ENCODE results near the gene EXOC3L1. TPM values are rescaled to one million over a fixed set of nuclear protein-coding genes. Genes with fewer than 3 reads are reported as not detected.

Gene EXOC3L1
- total RNA-seq, 1 experiment from 2014 or later = 0.61 TPM

DNA sequence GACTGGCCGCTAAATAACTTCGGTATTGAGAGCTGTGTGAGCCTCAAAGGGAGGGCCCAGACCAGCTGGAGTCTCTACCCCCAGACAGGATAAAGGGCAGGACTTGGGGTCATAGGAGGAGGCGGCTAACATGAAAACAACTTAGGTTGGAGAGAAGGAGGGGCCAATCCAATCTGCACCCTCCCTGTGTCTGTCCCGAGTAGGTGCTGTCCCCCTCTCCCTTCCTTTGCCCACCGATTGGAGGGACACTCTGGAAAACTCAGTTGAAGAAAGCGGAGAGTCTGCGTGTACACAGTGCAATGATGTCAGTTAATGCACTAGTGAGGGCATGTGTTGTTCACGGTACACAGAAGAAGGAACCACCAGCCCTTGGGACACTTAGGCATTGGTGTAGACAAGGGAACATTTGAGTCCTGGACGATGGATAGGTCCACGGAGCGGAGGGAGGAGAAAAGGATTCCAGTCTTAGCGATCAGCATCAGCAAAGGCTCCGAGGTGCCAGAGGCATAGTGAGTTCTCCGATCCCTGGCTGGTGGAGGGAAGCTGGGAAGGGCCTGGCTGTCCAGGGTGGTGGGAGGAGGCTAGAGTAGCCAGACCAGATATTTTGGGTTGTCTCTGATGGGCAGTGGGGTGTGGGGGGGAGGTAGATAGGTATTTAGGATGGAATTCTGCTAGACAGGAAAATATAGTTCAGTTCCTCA, 18.8 kb downstream of the EXOC3L1 start:
- TF ChIP-seq, protein P1, sequence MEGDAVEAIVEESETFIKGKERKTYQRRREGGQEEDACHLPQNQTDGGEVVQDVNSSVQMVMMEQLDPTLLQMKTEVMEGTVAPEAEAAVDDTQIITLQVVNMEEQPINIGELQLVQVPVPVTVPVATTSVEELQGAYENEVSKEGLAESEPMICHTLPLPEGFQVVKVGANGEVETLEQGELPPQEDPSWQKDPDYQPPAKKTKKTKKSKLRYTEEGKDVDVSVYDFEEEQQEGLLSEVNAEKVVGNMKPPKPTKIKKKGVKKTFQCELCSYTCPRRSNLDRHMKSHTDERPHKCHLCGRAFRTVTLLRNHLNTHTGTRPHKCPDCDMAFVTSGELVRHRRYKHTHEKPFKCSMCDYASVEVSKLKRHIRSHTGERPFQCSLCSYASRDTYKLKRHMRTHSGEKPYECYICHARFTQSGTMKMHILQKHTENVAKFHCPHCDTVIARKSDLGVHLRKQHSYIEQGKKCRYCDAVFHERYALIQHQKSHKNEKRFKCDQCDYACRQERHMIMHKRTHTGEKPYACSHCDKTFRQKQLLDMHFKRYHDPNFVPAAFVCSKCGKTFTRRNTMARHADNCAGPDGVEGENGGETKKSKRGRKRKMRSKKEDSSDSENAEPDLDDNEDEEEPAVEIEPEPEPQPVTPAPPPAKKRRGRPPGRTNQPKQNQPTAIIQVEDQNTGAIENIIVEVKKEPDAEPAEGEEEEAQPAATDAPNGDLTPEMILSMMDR (IDR thresholded peaks at IDR 0.05; ENCODE audit: insufficient read depth in 1 of 2, low read depth in 1 of 2, low read length in 1 of 2, severe bottlenecking in 1 of 2, unreplicated experiment in 1 of 2) = no peak
- Mint-ChIP-seq H3K9me3 (ENCODE audit: unreplicated experiment) (no peaks in the 10 kb centered on the region), H3K27ac (ENCODE audit: unreplicated experiment) (peak overlapping the region; percentile 86), H3K4me3 (ENCODE audit: unreplicated experiment) (peak overlapping the region; percentile 70), H3K27me3 (ENCODE audit: insufficient read depth, unreplicated experiment) (no peaks in the 10 kb centered on the region), H3K36me3 (ENCODE audit: insufficient read depth, unreplicated experiment) (peaks cover 28% of the 10 kb centered on the region), H3K4me1 (ENCODE audit: low read depth, unreplicated experiment) (peaks cover 31% of the 10 kb centered on the region)
- no peak for DNase-seq
- Histone ChIP-seq H3K27me3 (replicated peaks; ENCODE audit: control insufficient read depth, insufficient read depth, low read length) (no peaks in the 10 kb centered on the region), H3K36me3 (ENCODE audit: control insufficient read depth, insufficient read depth, low read length) (no peaks in the 10 kb centered on the region), H3K4me3 (ENCODE audit: low read depth, low read length) (peak overlapping the region; percentile 49), H3K4me1 (peaks cover 33% of the 10 kb centered on the region), H3K9me3 (no peaks in the 10 kb centered on the region)
- ChIA-PET CTCF (interaction anchor here (0.9 to 3.0 kb wide), 11 partner anchors 8 to 276 kb away, joined by 3 to 43 read pairs (median 4); partner anchors contain the start of genes FBXL8 and TRADD), POLR2A (interaction anchor here (0.6 to 1.5 kb wide), 7 partner anchors 11 to 153 kb away, joined by 3 to 13 read pairs (median 8); partner anchors contain the start of genes FBXL8, MATCAP1, TMEM208 and TRADD)
- intact Hi-C loops (cut with micrococcal nuclease; ENCODE audit: unreplicated experiment) = loop anchor here (1.0 kb wide), 3 partner anchors 7 to 12 kb away; partner anchors contain the start of gene MATCAP1
- BruUV-seq (replicated peaks) = TSS peak; percentile 53

DNA sequence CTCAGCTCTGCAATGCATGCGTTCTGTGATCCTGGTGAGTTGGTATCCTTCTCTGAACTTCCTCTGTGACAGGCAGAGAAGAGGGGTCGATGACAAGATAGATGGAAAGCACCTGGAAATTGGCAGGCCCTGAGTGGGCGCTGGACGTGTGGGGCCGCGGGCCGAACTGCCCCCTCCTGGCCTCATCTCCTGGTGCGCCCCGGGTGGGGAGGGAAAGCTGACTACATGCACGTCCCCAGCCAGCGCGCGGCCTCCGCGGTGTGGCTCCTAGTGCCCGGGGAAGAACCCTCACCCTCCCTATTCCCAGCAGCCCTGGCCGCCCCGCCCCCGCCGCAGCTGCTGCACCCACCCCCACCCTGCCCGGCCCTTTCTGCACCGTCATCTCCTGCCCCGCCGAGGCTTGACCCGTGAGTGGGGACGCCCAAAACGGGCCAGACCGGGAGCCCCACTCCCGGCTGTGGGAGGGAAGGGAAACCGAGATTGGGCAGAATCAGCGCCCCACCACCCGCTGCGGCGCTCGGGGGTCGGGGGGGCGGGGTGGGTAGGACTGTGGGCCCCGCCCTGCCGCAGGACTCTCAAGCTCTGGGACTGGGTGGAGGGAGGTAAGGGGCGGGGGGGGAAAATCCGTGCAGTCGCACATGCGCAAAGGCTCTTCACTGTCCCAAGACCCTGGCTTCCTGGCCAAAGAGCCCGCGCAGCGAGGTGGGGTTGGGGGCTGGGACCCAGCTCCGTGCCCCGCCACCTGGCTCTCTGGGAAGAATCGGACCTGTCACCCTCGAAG, 19.6 kb downstream of the EXOC3L1 start, which contains the start of gene NOL3:
Gene NOL3 (plus strand): TSS at position 371 of the 781 bp plus-strand sequence.
- no TSS peak for BruUV-seq (replicated peaks)
- peak within 1 kb of the TSS; percentile 70 for H3K4me3 Mint-ChIP-seq (ENCODE audit: unreplicated experiment)
- intact Hi-C loops (cut with micrococcal nuclease; ENCODE audit: unreplicated experiment) = loop anchor here (1.0 kb wide), 3 partner anchors 8 to 13 kb away; partner anchors contain the start of gene MATCAP1

More for the DNA sequence above, 19.6 kb downstream of the EXOC3L1 start, which contains the start of gene NOL3:
- H3K36me3 Mint-ChIP-seq (ENCODE audit: insufficient read depth, unreplicated experiment) = peaks cover 23% of the 10 kb centered on the region
- peaks cover 31% of the 10 kb centered on the region for H3K4me1 Mint-ChIP-seq (ENCODE audit: low read depth, unreplicated experiment)
- no peaks in the 10 kb centered on the region for H3K9me3 ChIP-seq
- no peaks in the 10 kb centered on the region for H3K36me3 ChIP-seq (ENCODE audit: control insufficient read depth, insufficient read depth, low read length)
- POLR2A ChIA-PET = interaction anchor here (0.6 to 1.5 kb wide), 8 partner anchors 9 to 152 kb away, joined by 3 to 13 read pairs (median 6); partner anchors contain the start of genes FBXL8, MATCAP1, TMEM208 and TRADD
- H3K27me3 ChIP-seq (replicated peaks; ENCODE audit: control insufficient read depth, insufficient read depth, low read length) = no peaks in the 10 kb centered on the region
- peak; percentile 91 to 94 for DNase-seq
- H3K27ac Mint-ChIP-seq (ENCODE audit: unreplicated experiment) = peak within 1 kb of the TSS; percentile 86
- TF ChIP-seq, protein P1 (IDR thresholded peaks at IDR 0.05; ENCODE audit: insufficient read depth in 1 of 2, low read depth in 1 of 2, low read length in 1 of 2, severe bottlenecking in 1 of 2, unreplicated experiment in 1 of 2) = peak in 1 of 2 experiments; percentile 34
- H3K27me3 Mint-ChIP-seq (ENCODE audit: insufficient read depth, unreplicated experiment) = no peaks in the 10 kb centered on the region
- peaks cover 33% of the 10 kb centered on the region for H3K4me1 ChIP-seq
- no peaks in the 10 kb centered on the region for H3K9me3 Mint-ChIP-seq (ENCODE audit: unreplicated experiment)
- CTCF ChIA-PET = interaction anchor here (0.5 to 3.0 kb wide), 18 partner anchors 8 to 1018 kb away, joined by 3 to 43 read pairs (median 4); partner anchors contain the start of genes ELMO3, FBXL8 and TRADD
- H3K4me3 ChIP-seq (ENCODE audit: low read depth, low read length) = peak within 1 kb of the TSS; percentile 49

All from Caco-2 (cell line).